K562 (cell line): ENCODE measurements around the gene EPHB1. TPM values are rescaled to one million over a fixed set of nuclear protein-coding genes. Genes with fewer than 3 reads are reported as not detected.

Source experiments
- ATAC-seq: fragments of 200-7000 bp; cut with Tn5 transposase; 3 replicates; pipeline ENCODE4 v1.9.1; 2020; ENCODE audit warnings: moderate library complexity
- BruUV-seq: library from RNA; stranded (reverse); fragments of 400-500 nt; replicated peaks from 2 replicates; lab custom pipeline; 2021; lab: Mats Ljungman, UMichigan
- CTCF ChIA-PET: fragments of 300-600 bp; formaldehyde crosslinking; extraction: SDS; loops from one replicate; lab custom pipeline; 2021; ENCODE audit warnings: low intra/inter-chr PET ratio; lab: Yijun Ruan, JAX
- POLR2A ChIA-PET: fragments of 300-600, 350-650 bp; sonication (Branson Sonifier 250); formaldehyde crosslinking; extraction: SDS; loops from one replicate; lab custom pipeline; 2021; ENCODE audit warnings: antibody characterized with exemption, inconsistent platforms; lab: Yijun Ruan, JAX
- DNase-seq, 4 experiments: peaks; one replicate each; pipeline versions ENCODE4 v3.0.0 to v3.0.0-alpha.2; 2011 to 2018; ENCODE audit warnings: low spot score in 3 of 4, mixed read lengths in 3 of 4; ENCODE audit errors: extremely low read depth in 1 of 4
- FAIRE-seq: peaks from 2 replicates; lab custom pipeline; 2011; peaks lifted over from hg19 to GRCh38; lab: Jason Lieb, UNC
- H2AFZ ChIP-seq: 2 replicates; pipeline ENCODE4 v1.6.0; 2011; ENCODE audit warnings: low read depth, low read length, control low read depth, inconsistent platforms
- H3K27ac ChIP-seq: fragments of 200-600 bp; 3 replicates; pipeline ENCODE4 v1.8.0; 2011; ENCODE audit warnings: low read depth, mild to moderate bottlenecking, control low read depth, inconsistent platforms, low read length, moderate library complexity, mixed read lengths; ENCODE audit errors: extremely low read depth
- H3K27me3 ChIP-seq, 2 experiments: fragments of 300-600 bp in 1 of 2; 2 replicates in 1 of 2; 3 replicates in 1 of 2; pipeline versions ENCODE4 v1.6.0 to v1.8.0; 2011; ENCODE audit warnings: inconsistent platforms in 2 of 2, low read length in 2 of 2, mild to moderate bottlenecking in 1 of 2, mixed read lengths in 1 of 2, moderate library complexity in 1 of 2; ENCODE audit not compliant: control insufficient read depth in 2 of 2, insufficient read depth in 2 of 2
- H3K36me3 ChIP-seq: fragments of 300-600 bp; 3 replicates; pipeline ENCODE4 v1.8.0; 2011; ENCODE audit warnings: mild to moderate bottlenecking, low read length, inconsistent platforms; ENCODE audit not compliant: control insufficient read depth, insufficient read depth
- H3K4me1 ChIP-seq, 2 experiments: fragments of 200-600 bp in 1 of 2; replicated peaks in 1 of 2; 2 replicates in 1 of 2; 3 replicates in 1 of 2; pipeline versions ENCODE4 v1.5.1 to v1.8.0; 2011; ENCODE audit warnings: inconsistent platforms in 2 of 2, low read length in 2 of 2, mild to moderate bottlenecking in 1 of 2, mixed read lengths in 1 of 2, moderate library complexity in 1 of 2; ENCODE audit not compliant: control insufficient read depth in 2 of 2, insufficient read depth in 2 of 2
- H3K4me2 ChIP-seq: 2 replicates; pipeline ENCODE4 v1.6.1; 2011; ENCODE audit warnings: low read length, control low read depth, inconsistent platforms, mixed read lengths; ENCODE audit not compliant: insufficient read depth
- H3K4me3 ChIP-seq: fragments of 200-600 bp; sonication (generic), shearing (Covaris generic); 2 replicates; pipeline ENCODE4 v1.5.1; 2016; ENCODE audit warnings: control low read depth, inconsistent platforms
- H3K79me2 ChIP-seq: fragments of 200-600 bp; 3 replicates; pipeline ENCODE4 v1.8.0; 2011; ENCODE audit warnings: low read length, inconsistent platforms; ENCODE audit not compliant: control insufficient read depth, insufficient read depth
- H3K9ac ChIP-seq, 2 experiments: 2 replicates each; pipeline versions ENCODE4 v1.6.0 to v1.6.1; 2011; ENCODE audit warnings: low read depth in 2 of 2, low read length in 2 of 2, control low read depth in 1 of 2, inconsistent platforms in 1 of 2, mild to moderate bottlenecking in 1 of 2, mixed read lengths in 1 of 2; ENCODE audit not compliant: insufficient read depth in 1 of 2
- H3K9me1 ChIP-seq: one replicate; pipeline ENCODE4 v1.6.0; 2011; ENCODE audit warnings: inconsistent platforms, mild to moderate bottlenecking, low read length, moderate library complexity; ENCODE audit not compliant: control insufficient read depth, insufficient read depth
- H3K9me3 ChIP-seq: replicated peaks from 2 replicates; pipeline ENCODE4 v1.5.1; 2011; ENCODE audit warnings: low read depth, low read length, inconsistent platforms; ENCODE audit not compliant: control insufficient read depth, insufficient read depth
- H4K20me1 ChIP-seq: replicated peaks from 2 replicates; pipeline ENCODE4 v1.6.1; 2011; ENCODE audit warnings: low read length, inconsistent platforms, mixed read lengths; ENCODE audit not compliant: control insufficient read depth, insufficient read depth
- CBX8 ChIP-seq: fragments of 200-600 bp; sonication (generic); IDR thresholded peaks from 2 replicates; pipeline ENCODE4 v1.6.1; 2012; ENCODE audit warnings: borderline replicate concordance, mixed run types, low read depth, mild to moderate bottlenecking, moderate library complexity, mixed read lengths, low read length, control low read depth, inconsistent platforms; ENCODE audit not compliant: poor library complexity, severe bottlenecking; ENCODE audit errors: extremely low read depth
- LCOR ChIP-seq: sonication (generic); formaldehyde crosslinking; IDR thresholded peaks from 2 replicates; pipeline ENCODE4 v1.8.0; 2022; ENCODE audit warnings: mild to moderate bottlenecking, missing genetic modification reagents
- MYBL2 ChIP-seq, 2 experiments: fragments of 450-650 bp in 1 of 2; sonication (generic) in 1 of 2; formaldehyde crosslinking in 1 of 2; IDR thresholded peaks; 2 replicates each; pipeline versions ENCODE4 v1.6.1 to v1.8.1; 2017 to 2022; ENCODE audit warnings: borderline replicate concordance in 1 of 2, inconsistent platforms in 1 of 2, low read depth in 1 of 2, mild to moderate bottlenecking in 1 of 2, missing genetic modification reagents in 1 of 2, moderate library complexity in 1 of 2
- POLR3G ChIP-seq: IDR thresholded peaks from 2 replicates; pipeline ENCODE4 v1.6.1; 2011; ENCODE audit not compliant: insufficient read length, insufficient replicate concordance; ENCODE audit errors: extremely low read depth
- RUNX1 ChIP-seq: sonication (generic); IDR thresholded peaks from 2 replicates; pipeline ENCODE4 v1.6.1; 2016; ENCODE audit warnings: antibody characterized with exemption, low read depth
- SMARCC2 ChIP-seq: fragments of 450-650 bp; IDR thresholded peaks from 2 replicates; pipeline ENCODE4 v1.6.1; 2017; ENCODE audit warnings: antibody characterized with exemption, moderate library complexity, mild to moderate bottlenecking, low read depth
- ZNF143 ChIP-seq: sonication (generic); formaldehyde crosslinking; IDR thresholded peaks from 2 replicates; pipeline ENCODE4 v1.9.0; 2022; ENCODE audit warnings: mild to moderate bottlenecking, missing genetic modification reagents
- ZNF41 ChIP-seq: fragments of 250-450 bp; sonication (Bioruptor Pico); conservative IDR thresholded peaks from 2 replicates; pipeline ENCODE4 v1.4.0; 2020; ENCODE audit warnings: mild to moderate bottlenecking
- ZNF76 ChIP-seq: fragments of 250-450 bp; sonication (Bioruptor Pico); IDR thresholded peaks from 2 replicates; pipeline ENCODE4 v1.4.0; 2020; ENCODE audit warnings: mild to moderate bottlenecking, moderate library complexity, borderline replicate concordance
- WGBS: fragments of 100-300 bp; shearing (Covaris generic); methylation state at CpG from one replicate; pipeline ENCODE4 v1.1.6; 2016; ENCODE audit warnings: low coverage, mixed read lengths; ENCODE audit not compliant: insufficient coverage; ENCODE audit errors: missing lambda C conversion rate; 5-methylcytosine and 5-hydroxymethylcytosine counted together
- in situ Hi-C: fragments of 300-500 bp; cut with MboI; formaldehyde crosslinking; loops from 4 replicates; pipeline ENCODE4 v1.15.0; 2018; ENCODE audit warnings: inconsistent platforms, mixed read lengths
- intact Hi-C: fragments of 100-400 bp; cut with micrococcal nuclease; formaldehyde crosslinking; loops from 2 replicates; pipeline ENCODE4 v1.14.2; 2022
- polyA plus RNA-seq, 8 experiments: library from polyadenylated mRNA; depleted of rRNA in 4 of 8; stranded (reverse) in 5 of 8; unstranded in 3 of 8; fragments of >200 nt; fragmentation: Nextera tagmentation in 2 of 8; fragmentation: Illumina TruSeq in 1 of 8; extraction: Ambion mirVana in 2 of 8; extraction: Trizol in 1 of 8; gene quantifications; 2 replicates each; pipeline versions ENCODE4 v1.2.1 to v1.2.3, GENCODE V29; 2011 to 2014; ENCODE audit warnings: inconsistent platforms in 1 of 8, missing spikeins in 1 of 8
- total RNA-seq, 7 experiments: library from RNA; depleted of rRNA in 6 of 7; stranded (reverse); fragments of >200 nt in 6 of 7; fragmentation: Illumina TruSeq in 2 of 7; extraction: Trizol in 2 of 7; gene quantifications; 2 replicates each; pipeline versions ENCODE4 v1.2.1 to v1.2.3, GENCODE V29; 2011 to 2021; ENCODE audit warnings: low replicate concordance in 1 of 7
- TF ChIP-seq, protein P1 (sequence below): sonication (generic); formaldehyde crosslinking; IDR thresholded peaks from 2 replicates; pipeline ENCODE4 v1.8.0; 2023; ENCODE audit warnings: mild to moderate bottlenecking, missing genetic modification reagents
- TF ChIP-seq, protein P2 (sequence below): fragments of 450-650 bp; IDR thresholded peaks from 2 replicates; pipeline ENCODE4 v1.6.1; 2016; ENCODE audit warnings: missing biosample characterization, missing genetic modification characterization
- TF ChIP-seq, protein P3 (sequence below): fragments of 450-650 bp; IDR thresholded peaks from 2 replicates; pipeline ENCODE4 v1.6.1; 2017; ENCODE audit warnings: mild to moderate bottlenecking, moderate library complexity

The EPHB1 gene
- total and polyA plus RNA-seq, 9 of the 15 experiments (the other 6 are each of a cell fraction or from before 2014, with no cell fraction given), result 0.29 TPM; not detected in 8

DNA sequence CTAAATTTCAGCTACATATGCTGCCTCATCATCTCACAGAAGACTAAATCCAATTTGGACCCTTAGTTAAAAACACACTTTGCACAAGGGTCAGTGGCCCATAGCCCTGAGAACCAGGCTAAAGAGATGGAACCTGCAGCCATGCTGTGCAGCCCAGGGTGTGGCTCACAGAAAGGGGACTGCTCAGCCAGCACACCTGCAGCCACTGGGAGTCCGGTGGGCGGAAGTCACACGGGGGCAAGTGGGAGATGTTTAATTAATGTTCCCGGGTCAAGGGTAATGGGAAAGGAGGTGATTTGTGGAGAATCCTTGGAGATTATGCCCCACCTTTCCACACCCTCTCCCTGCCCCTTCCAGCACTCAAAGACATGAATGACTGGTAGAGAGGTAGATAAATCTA lies 467.4 kb downstream of the EPHB1 start (continued):
- no peak for TF ChIP-seq MYBL2 (IDR thresholded peaks at IDR 0.05; ENCODE audit: low read depth)
- TF ChIP-seq MYBL2 (CRISPR knock-in tag; IDR thresholded peaks at IDR 0.05; ENCODE audit: borderline replicate concordance), result no peak
- no peak for TF ChIP-seq CBX8
- TF ChIP-seq, protein P1, sequence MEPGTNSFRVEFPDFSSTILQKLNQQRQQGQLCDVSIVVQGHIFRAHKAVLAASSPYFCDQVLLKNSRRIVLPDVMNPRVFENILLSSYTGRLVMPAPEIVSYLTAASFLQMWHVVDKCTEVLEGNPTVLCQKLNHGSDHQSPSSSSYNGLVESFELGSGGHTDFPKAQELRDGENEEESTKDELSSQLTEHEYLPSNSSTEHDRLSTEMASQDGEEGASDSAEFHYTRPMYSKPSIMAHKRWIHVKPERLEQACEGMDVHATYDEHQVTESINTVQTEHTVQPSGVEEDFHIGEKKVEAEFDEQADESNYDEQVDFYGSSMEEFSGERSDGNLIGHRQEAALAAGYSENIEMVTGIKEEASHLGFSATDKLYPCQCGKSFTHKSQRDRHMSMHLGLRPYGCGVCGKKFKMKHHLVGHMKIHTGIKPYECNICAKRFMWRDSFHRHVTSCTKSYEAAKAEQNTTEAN, result no peak

DNA sequence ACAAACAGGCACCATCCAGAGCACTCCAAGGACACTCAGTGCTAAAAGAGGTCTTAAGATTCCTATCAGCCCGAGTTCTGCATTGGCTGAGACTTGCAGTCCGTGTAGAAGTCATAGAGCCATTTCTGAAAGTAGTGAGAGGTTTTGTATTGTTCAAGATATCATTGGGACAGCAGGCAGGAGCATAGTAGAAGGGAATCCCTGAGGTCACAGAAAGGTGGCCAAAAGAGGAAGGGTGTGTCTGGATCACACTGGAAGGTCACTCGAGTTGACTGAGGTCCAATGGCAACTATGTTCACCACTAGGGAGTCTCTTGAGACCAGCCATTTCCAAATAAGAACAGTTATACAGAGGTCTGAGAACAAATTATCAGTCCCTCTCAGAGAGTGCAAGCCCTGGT lies 468.3 kb downstream of the EPHB1 start:
- ChIA-PET CTCF (no interaction called here), POLR2A (no interaction called here)
- ATAC-seq (no peak), DNase-seq (no peak), FAIRE-seq (no peak)
- Histone ChIP-seq H3K9me3 (no peaks in the 10 kb centered on the region), H3K4me2 (no peak overlapping the region), H4K20me1 (no peaks in the 10 kb centered on the region), H3K4me1 (no peaks in the 10 kb centered on the region), H3K79me2 (no peaks in the 10 kb centered on the region), H3K9me1 (no peaks in the 10 kb centered on the region), H3K27me3 (no peaks in the 10 kb centered on the region), H3K9ac (no peak overlapping the region), H2AFZ (no peak overlapping the region), H3K36me3 (no peaks in the 10 kb centered on the region), H3K27ac (no peak overlapping the region), H3K4me3 (no peak overlapping the region)
- WGBS, result 0% methylated on average over 2 of the region's 3 CpGs
- intact Hi-C loops (no loop called here), in situ Hi-C loops (no loop called here)
- no TSS peak for BruUV-seq
- TF ChIP-seq ZNF143 (no peak), RUNX1 (no peak), POLR3G (no peak), SMARCC2 (no peak), ZNF76 (CRISPR knock-in tag) (no peak), ZNF41 (CRISPR knock-in tag) (no peak), LCOR (CRISPR knock-in tag) (no peak)
- TF ChIP-seq, protein P2, sequence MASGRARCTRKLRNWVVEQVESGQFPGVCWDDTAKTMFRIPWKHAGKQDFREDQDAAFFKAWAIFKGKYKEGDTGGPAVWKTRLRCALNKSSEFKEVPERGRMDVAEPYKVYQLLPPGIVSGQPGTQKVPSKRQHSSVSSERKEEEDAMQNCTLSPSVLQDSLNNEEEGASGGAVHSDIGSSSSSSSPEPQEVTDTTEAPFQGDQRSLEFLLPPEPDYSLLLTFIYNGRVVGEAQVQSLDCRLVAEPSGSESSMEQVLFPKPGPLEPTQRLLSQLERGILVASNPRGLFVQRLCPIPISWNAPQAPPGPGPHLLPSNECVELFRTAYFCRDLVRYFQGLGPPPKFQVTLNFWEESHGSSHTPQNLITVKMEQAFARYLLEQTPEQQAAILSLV (tag), result no peak
- TF ChIP-seq, protein P3, sequence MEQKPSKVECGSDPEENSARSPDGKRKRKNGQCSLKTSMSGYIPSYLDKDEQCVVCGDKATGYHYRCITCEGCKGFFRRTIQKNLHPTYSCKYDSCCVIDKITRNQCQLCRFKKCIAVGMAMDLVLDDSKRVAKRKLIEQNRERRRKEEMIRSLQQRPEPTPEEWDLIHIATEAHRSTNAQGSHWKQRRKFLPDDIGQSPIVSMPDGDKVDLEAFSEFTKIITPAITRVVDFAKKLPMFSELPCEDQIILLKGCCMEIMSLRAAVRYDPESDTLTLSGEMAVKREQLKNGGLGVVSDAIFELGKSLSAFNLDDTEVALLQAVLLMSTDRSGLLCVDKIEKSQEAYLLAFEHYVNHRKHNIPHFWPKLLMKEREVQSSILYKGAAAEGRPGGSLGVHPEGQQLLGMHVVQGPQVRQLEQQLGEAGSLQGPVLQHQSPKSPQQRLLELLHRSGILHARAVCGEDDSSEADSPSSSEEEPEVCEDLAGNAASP, result no peak
